Activated CD8-positive, alpha-beta memory T cell treated with anti-CD3 and anti-CD28 coated beads, Interleukin-2, amount 10 ng/mL, durations not matched to agents 7 days and 5 days (primary cell): ENCODE measurements around the gene RHOT1. TPM values are rescaled to one million over a fixed set of nuclear protein-coding genes. Genes with fewer than 3 reads are reported as not detected.
"Not testable (repeated sequence)": the region's sequence is repeated elsewhere in the genome, so short reads cannot be mapped to it uniquely, and the experiment has no call there.

ENCODE experiments used
- ATAC-seq: fragments of 150-1000 bp; cut with Tn5 transposase; one replicate; pipeline ENCODE4 v1.10.0; 2021; ENCODE audit warnings: moderate library complexity
- CTCF ChIA-PET: fragments of 350-600 bp; sonication (Branson Sonifier 250); formaldehyde crosslinking; loops from one replicate; lab custom pipeline; 2021; ENCODE audit warnings: antibody characterized with exemption; lab: Charles Lee
- DNase-seq: peaks from one replicate; pipeline ENCODE4 v3.0.0-alpha.2; 2020
- H3K27ac Mint-ChIP-seq: one replicate; pipeline ENCODE4 v1.8.0; 2021; ENCODE audit warnings: mild to moderate bottlenecking, mixed read lengths
- H3K27me3 Mint-ChIP-seq: one replicate; pipeline ENCODE4 v1.8.0; 2021; ENCODE audit warnings: mixed read lengths
- H3K36me3 Mint-ChIP-seq: one replicate; pipeline ENCODE4 v1.8.0; 2021; ENCODE audit warnings: mild to moderate bottlenecking, mixed read lengths
- H3K4me1 Mint-ChIP-seq: one replicate; pipeline ENCODE4 v1.8.0; 2021; ENCODE audit warnings: mixed read lengths
- H3K4me3 Mint-ChIP-seq: one replicate; pipeline ENCODE4 v1.8.0; 2021; ENCODE audit warnings: mild to moderate bottlenecking, moderate library complexity, mixed read lengths
- H3K9me3 Mint-ChIP-seq: one replicate; pipeline ENCODE4 v1.8.0; 2022; ENCODE audit warnings: low read depth, mixed read lengths
- total RNA-seq, 2 experiments: library from RNA; stranded (reverse); gene quantifications; one replicate each; pipeline ENCODE4 v1.2.3, GENCODE V29; 2021

RHOT1 gene
- total RNA-seq, 2 experiments from 2014 or later = 25.7 to 28.2 TPM

- DNase-seq (no peak), ATAC-seq (no peak)
- Mint-ChIP-seq H3K36me3 (no peaks in the 10 kb centered on the region), H3K4me3 (no peak overlapping the region), H3K9me3 (no peaks in the 10 kb centered on the region), H3K27ac (no peak overlapping the region), H3K27me3 (peaks cover 65% of the 10 kb centered on the region), H3K4me1 (peaks cover 4% of the 10 kb centered on the region)
- CTCF ChIA-PET = interaction anchor here (1.2 to 1.8 kb wide), 3 partner anchors 9 to 58 kb away, joined by 3 to 5 read pairs (median 4); no protein-coding TSS in a partner anchor
Observed at GRCh38 chr17:32261417-32261736, 119.1 kb downstream of the RHOT1 start.

GRCh38 chr17:32261936-32262510, 119.7 kb downstream of the RHOT1 start:
- H3K27ac Mint-ChIP-seq = no peak overlapping the region
- H3K27me3 Mint-ChIP-seq = peaks cover 69% of the 10 kb centered on the region
- no peak overlapping the region for H3K4me3 Mint-ChIP-seq
- H3K4me1 Mint-ChIP-seq = peaks cover 6% of the 10 kb centered on the region
- no peaks in the 10 kb centered on the region for H3K9me3 Mint-ChIP-seq
- no peaks in the 10 kb centered on the region for H3K36me3 Mint-ChIP-seq
- DNase-seq (no peak), ATAC-seq (no peak)
- CTCF ChIA-PET = interaction anchor here (1.2 to 1.8 kb wide), 3 partner anchors 9 to 58 kb away, joined by 3 to 5 read pairs (median 4); no protein-coding TSS in a partner anchor

GRCh38 chr17:32263515-32263914, 121.2 kb downstream of the RHOT1 start:
- H3K36me3 Mint-ChIP-seq, H3K4me3 Mint-ChIP-seq, ATAC-seq, DNase-seq, H3K9me3 Mint-ChIP-seq, H3K27ac Mint-ChIP-seq: not testable (repeated sequence)
- Mint-ChIP-seq H3K27me3 (peaks cover 75% of the 10 kb centered on the region), H3K4me1 (peaks cover 12% of the 10 kb centered on the region)
- CTCF ChIA-PET = interaction anchor here (1.7 kb wide), 1 partner anchor 55 kb away, joined by 7 read pairs; no protein-coding TSS in a partner anchor

GRCh38 chr17:32264140-32264799, 122.0 kb downstream of the RHOT1 start:
- peaks cover 78% of the 10 kb centered on the region for H3K27me3 Mint-ChIP-seq
- H3K36me3 Mint-ChIP-seq = no peaks in the 10 kb centered on the region
- CTCF ChIA-PET = interaction anchor here (1.7 kb wide), 1 partner anchor 55 kb away, joined by 7 read pairs; no protein-coding TSS in a partner anchor
- DNase-seq (no peak), ATAC-seq (no peak)
- H3K27ac Mint-ChIP-seq = no peak overlapping the region
- H3K9me3 Mint-ChIP-seq = no peaks in the 10 kb centered on the region
- peaks cover 12% of the 10 kb centered on the region for H3K4me1 Mint-ChIP-seq
- H3K4me3 Mint-ChIP-seq = peak overlapping the region; percentile 6

GRCh38 chr17:32264823-32265191, 122.5 kb downstream of the RHOT1 start:
- H3K27me3 Mint-ChIP-seq = peaks cover 78% of the 10 kb centered on the region
- no peak for ATAC-seq
- no peaks in the 10 kb centered on the region for H3K9me3 Mint-ChIP-seq
- H3K36me3 Mint-ChIP-seq = no peaks in the 10 kb centered on the region
- peak overlapping the region; percentile 6 for H3K4me3 Mint-ChIP-seq
- CTCF ChIA-PET = interaction anchor here (1.7 kb wide), 1 partner anchor 54 kb away, joined by 7 read pairs; no protein-coding TSS in a partner anchor
- H3K27ac Mint-ChIP-seq = no peak overlapping the region
- no peak for DNase-seq
- H3K4me1 Mint-ChIP-seq = peaks cover 12% of the 10 kb centered on the region

GRCh38 chr17:32265192-32265923, 123.1 kb downstream of the RHOT1 start, which contains the start of gene RHBDL3:
TSS of gene RHBDL3 (plus strand) at chr17:32265832. CDS start at chr17:32266190, 358 bp downstream.
- H3K27me3 Mint-ChIP-seq = peaks cover 78% of the 10 kb centered on the region
- CTCF ChIA-PET = interaction anchor here (1.5 to 3.1 kb wide), 3 partner anchors 12 to 54 kb away, joined by 7 to 11 read pairs (median 7); no protein-coding TSS in a partner anchor

GRCh38 chr17:32266051-32266388, 123.7 kb downstream of the RHOT1 start:
- CTCF ChIA-PET = interaction anchor here (1.5 to 3.1 kb wide), 2 partner anchors 13 to 52 kb away, joined by 7 to 11 read pairs; no protein-coding TSS in a partner anchor
- no peaks in the 10 kb centered on the region for H3K36me3 Mint-ChIP-seq
- peaks cover 12% of the 10 kb centered on the region for H3K4me1 Mint-ChIP-seq
- H3K27ac Mint-ChIP-seq = no peak overlapping the region
- DNase-seq (no peak), ATAC-seq (peak; percentile 40)
- no peak overlapping the region for H3K4me3 Mint-ChIP-seq
- no peaks in the 10 kb centered on the region for H3K9me3 Mint-ChIP-seq
- peaks cover 79% of the 10 kb centered on the region for H3K27me3 Mint-ChIP-seq

More at GRCh38 chr17:32265192-32265923, 123.1 kb downstream of the RHOT1 start, which contains the start of gene RHBDL3:
- DNase-seq (no peak), ATAC-seq (peak; percentile 62)
- no peaks in the 10 kb centered on the region for H3K9me3 Mint-ChIP-seq
- no peak within 1 kb of the TSS for H3K27ac Mint-ChIP-seq
- peak within 1 kb of the TSS; percentile 50 for H3K4me3 Mint-ChIP-seq
- H3K36me3 Mint-ChIP-seq = no peaks in the 10 kb centered on the region
- peaks cover 12% of the 10 kb centered on the region for H3K4me1 Mint-ChIP-seq

GRCh38 chr17:32266389-32267301, 124.3 kb downstream of the RHOT1 start:
- Mint-ChIP-seq H3K4me3 (peak overlapping the region; percentile 50), H3K27ac (no peak overlapping the region), H3K4me1 (peaks cover 12% of the 10 kb centered on the region), H3K36me3 (no peaks in the 10 kb centered on the region), H3K9me3 (no peaks in the 10 kb centered on the region), H3K27me3 (peaks cover 80% of the 10 kb centered on the region)
- DNase-seq (no peak), ATAC-seq (peak; percentile 48)
- CTCF ChIA-PET = interaction anchor here (1.5 to 3.1 kb wide), 2 partner anchors 14 to 51 kb away, joined by 7 to 11 read pairs; no protein-coding TSS in a partner anchor

GRCh38 chr17:32267690-32268205, 125.4 kb downstream of the RHOT1 start:
- H3K27me3 Mint-ChIP-seq = peaks cover 78% of the 10 kb centered on the region
- H3K4me3 Mint-ChIP-seq = peak overlapping the region; percentile 10
- no peak for DNase-seq
- CTCF ChIA-PET = interaction anchor here (3.1 kb wide), 1 partner anchor 50 kb away, joined by 11 read pairs; no protein-coding TSS in a partner anchor
- H3K9me3 Mint-ChIP-seq = no peaks in the 10 kb centered on the region
- H3K36me3 Mint-ChIP-seq = no peaks in the 10 kb centered on the region
- peaks cover 12% of the 10 kb centered on the region for H3K4me1 Mint-ChIP-seq
- ATAC-seq = no peak
- no peak overlapping the region for H3K27ac Mint-ChIP-seq

GRCh38 chr17:32268734-32269288, 126.5 kb downstream of the RHOT1 start:
- H3K27me3 Mint-ChIP-seq = peaks cover 69% of the 10 kb centered on the region
- peaks cover 12% of the 10 kb centered on the region for H3K4me1 Mint-ChIP-seq
- no peak overlapping the region for H3K27ac Mint-ChIP-seq
- no peak overlapping the region for H3K4me3 Mint-ChIP-seq
- DNase-seq (no peak), ATAC-seq (no peak)
- H3K36me3 Mint-ChIP-seq = no peaks in the 10 kb centered on the region
- CTCF ChIA-PET = interaction anchor here (3.1 kb wide), 1 partner anchor 49 kb away, joined by 11 read pairs; no protein-coding TSS in a partner anchor
- H3K9me3 Mint-ChIP-seq = no peaks in the 10 kb centered on the region

- ATAC-seq (no peak), DNase-seq (no peak)
- Mint-ChIP-seq H3K4me1 (peaks cover 12% of the 10 kb centered on the region), H3K9me3 (no peaks in the 10 kb centered on the region), H3K27me3 (peaks cover 63% of the 10 kb centered on the region), H3K27ac (no peak overlapping the region), H3K36me3 (no peaks in the 10 kb centered on the region), H3K4me3 (no peak overlapping the region)
- CTCF ChIA-PET = no interaction called here
Observed at GRCh38 chr17:32269377-32269776, 127.1 kb downstream of the RHOT1 start.

GRCh38 chr17:32271844-32272243, 129.5 kb downstream of the RHOT1 start:
- CTCF ChIA-PET = interaction anchor here (0.6 to 1.6 kb wide), 4 partner anchors 19 to 192 kb away, joined by 3 to 4 read pairs (median 3); no protein-coding TSS in a partner anchor
- ATAC-seq (no peak), DNase-seq (no peak)
- no peaks in the 10 kb centered on the region for H3K9me3 Mint-ChIP-seq
- H3K36me3 Mint-ChIP-seq = no peaks in the 10 kb centered on the region
- H3K4me1 Mint-ChIP-seq = peaks cover 8% of the 10 kb centered on the region
- peaks cover 50% of the 10 kb centered on the region for H3K27me3 Mint-ChIP-seq
- no peak overlapping the region for H3K4me3 Mint-ChIP-seq
- no peak overlapping the region for H3K27ac Mint-ChIP-seq
